Liver (tissue), 9 donors: ENCODE results near the gene PLXNB2. TPM values are rescaled to one million over a fixed set of nuclear protein-coding genes. Genes with fewer than 3 reads are reported as not detected.

Experiments used
- DNase-seq: peaks from one replicate; pipeline ENCODE4 v3.0.0-alpha.2; 2017; ENCODE audit warnings: low spot score
- H3K27ac ChIP-seq, 2 donors: one replicate each; pipeline ENCODE4 v1.7.0; 2013; ENCODE audit warnings: inconsistent platforms in 2 of 2, low read length in 2 of 2, control low read depth in 1 of 2, low read depth in 1 of 2, mild to moderate bottlenecking in 1 of 2
- H3K27me3 ChIP-seq, 4 donors: one replicate each; pipeline versions ENCODE4 v1.6.1 to v1.7.0; 2013; ENCODE audit warnings: low read length in 3 of 4, inconsistent platforms in 1 of 4, mild to moderate bottlenecking in 1 of 4, moderate library complexity in 1 of 4; ENCODE audit not compliant: control insufficient read depth in 4 of 4, insufficient read depth in 4 of 4
- H3K36me3 ChIP-seq, 4 donors: one replicate each; pipeline versions ENCODE4 v1.6.1 to v1.7.0; 2013; ENCODE audit warnings: low read length in 3 of 4, mild to moderate bottlenecking in 3 of 4, low read depth in 1 of 4, moderate library complexity in 1 of 4; ENCODE audit not compliant: control insufficient read depth in 4 of 4, insufficient read depth in 3 of 4
- H3K4me1 ChIP-seq, 4 donors: one replicate each; pipeline versions ENCODE4 v1.6.1 to v1.7.0; 2013; ENCODE audit warnings: low read length in 3 of 4, mild to moderate bottlenecking in 3 of 4, moderate library complexity in 1 of 4; ENCODE audit not compliant: control insufficient read depth in 4 of 4, insufficient read depth in 4 of 4
- H3K4me3 ChIP-seq, 3 donors: one replicate each; pipeline versions ENCODE4 v1.6.1 to v1.7.0; 2013; ENCODE audit warnings: low read length in 3 of 3, control low read depth in 1 of 3, low read depth in 1 of 3, mild to moderate bottlenecking in 1 of 3
- H3K9ac ChIP-seq, 2 donors: one replicate each; pipeline ENCODE4 v1.7.0; 2013; ENCODE audit warnings: low read length in 2 of 2, mild to moderate bottlenecking in 2 of 2, moderate library complexity in 2 of 2, control low read depth in 1 of 2, low read depth in 1 of 2
- H3K9me3 ChIP-seq, 4 donors: one replicate each; pipeline versions ENCODE4 v1.6.1 to v1.7.0; 2013; ENCODE audit warnings: low read length in 3 of 4; ENCODE audit not compliant: control insufficient read depth in 4 of 4
- EGR1 ChIP-seq, 2 donors: IDR thresholded peaks; 2 replicates each; pipeline ENCODE4 v1.6.1; 2016 to 2018; ENCODE audit warnings: antibody characterized with exemption in 2 of 2, low read depth in 2 of 2
- FOXA2 ChIP-seq: IDR thresholded peaks from 2 replicates; pipeline ENCODE4 v1.6.1; 2016; ENCODE audit warnings: antibody characterized with exemption
- GABPA ChIP-seq, 2 donors: IDR thresholded peaks in 1 of 2; conservative IDR thresholded peaks in 1 of 2; 2 replicates each; pipeline ENCODE4 v1.6.1; 2016; ENCODE audit warnings: antibody characterized with exemption in 2 of 2, mild to moderate bottlenecking in 1 of 2, moderate library complexity in 1 of 2
- HNF4A ChIP-seq, 2 donors: conservative IDR thresholded peaks; 2 replicates each; pipeline ENCODE4 v1.6.1; 2016; ENCODE audit warnings: antibody characterized with exemption in 2 of 2, mild to moderate bottlenecking in 2 of 2
- HNF4G ChIP-seq: IDR thresholded peaks from 2 replicates; pipeline ENCODE4 v1.6.1; 2016; ENCODE audit warnings: antibody characterized with exemption
- JUND ChIP-seq, 2 donors: IDR thresholded peaks; 2 replicates each; pipeline ENCODE4 v1.6.1; 2016; ENCODE audit warnings: antibody characterized with exemption in 2 of 2
- MAX ChIP-seq: IDR thresholded peaks from 2 replicates; pipeline ENCODE4 v1.6.1; 2016; ENCODE audit warnings: antibody characterized with exemption
- NR2F2 ChIP-seq: IDR thresholded peaks from 2 replicates; pipeline ENCODE4 v1.6.1; 2016; ENCODE audit warnings: antibody characterized with exemption
- RAD21 ChIP-seq, 2 donors: IDR thresholded peaks; 2 replicates each; pipeline ENCODE4 v1.6.1; 2016; ENCODE audit warnings: antibody characterized with exemption in 2 of 2, mild to moderate bottlenecking in 2 of 2
- RXRA ChIP-seq, 2 donors: IDR thresholded peaks; 2 replicates each; pipeline ENCODE4 v1.6.1; 2017 to 2018; ENCODE audit warnings: antibody characterized with exemption in 2 of 2, mild to moderate bottlenecking in 1 of 2
- SP1 ChIP-seq: IDR thresholded peaks from 2 replicates; pipeline ENCODE4 v1.6.1; 2018; ENCODE audit warnings: antibody characterized with exemption, mild to moderate bottlenecking
- TAF1 ChIP-seq: conservative IDR thresholded peaks from 2 replicates; pipeline ENCODE4 v1.6.1; 2016; ENCODE audit warnings: antibody characterized with exemption, mild to moderate bottlenecking
- YY1 ChIP-seq: IDR thresholded peaks from 2 replicates; pipeline ENCODE4 v1.6.1; 2016; ENCODE audit warnings: antibody characterized with exemption, mild to moderate bottlenecking
- WGBS: extraction: QIAGEN DNeasy Blood & Tissue Kit; methylation state at CpG from one replicate; pipeline ENCODE4 v1.1.7; 2013; 5-methylcytosine and 5-hydroxymethylcytosine counted together
- polyA plus RNA-seq, 2 donors: library from polyadenylated mRNA; stranded (reverse) in 1 of 2; unstranded in 1 of 2; fragments of 200-250 nt in 1 of 2; fragments of >200 nt in 1 of 2; fragmentation: Nextera tagmentation in 1 of 2; extraction: Ambion mirVana in 1 of 2; gene quantifications; one replicate each; pipeline versions ENCODE4 v1.2.1 to v1.2.3, GENCODE V29; 2013 to 2015
- total RNA-seq, 2 donors: library from RNA; depleted of rRNA; stranded (reverse); fragments of >200 nt; gene quantifications; one replicate each; pipeline ENCODE4 v1.2.3, GENCODE V29; 2014
- TF ChIP-seq, protein P1 (sequence below): IDR thresholded peaks from 2 replicates; pipeline ENCODE4 v1.6.1; 2016; ENCODE audit warnings: antibody characterized with exemption, mild to moderate bottlenecking
- TF ChIP-seq, protein P2 (sequence below): IDR thresholded peaks from 2 replicates; pipeline ENCODE4 v1.6.1; 2016; ENCODE audit warnings: antibody characterized with exemption
- TF ChIP-seq, protein P3 (sequence below): IDR thresholded peaks from 2 replicates; pipeline ENCODE4 v1.6.1; 2016; ENCODE audit warnings: antibody characterized with exemption
- donor health status: healthy.
- donor health status: healthy.
- donor health status: healthy.
- donor health status: healthy.
- donor health status: healthy.

Gene PLXNB2
- total and polyA plus RNA-seq, 4 donors, result 28.8 to 95.7 (median 73.9) TPM

- TF ChIP-seq, protein P1, sequence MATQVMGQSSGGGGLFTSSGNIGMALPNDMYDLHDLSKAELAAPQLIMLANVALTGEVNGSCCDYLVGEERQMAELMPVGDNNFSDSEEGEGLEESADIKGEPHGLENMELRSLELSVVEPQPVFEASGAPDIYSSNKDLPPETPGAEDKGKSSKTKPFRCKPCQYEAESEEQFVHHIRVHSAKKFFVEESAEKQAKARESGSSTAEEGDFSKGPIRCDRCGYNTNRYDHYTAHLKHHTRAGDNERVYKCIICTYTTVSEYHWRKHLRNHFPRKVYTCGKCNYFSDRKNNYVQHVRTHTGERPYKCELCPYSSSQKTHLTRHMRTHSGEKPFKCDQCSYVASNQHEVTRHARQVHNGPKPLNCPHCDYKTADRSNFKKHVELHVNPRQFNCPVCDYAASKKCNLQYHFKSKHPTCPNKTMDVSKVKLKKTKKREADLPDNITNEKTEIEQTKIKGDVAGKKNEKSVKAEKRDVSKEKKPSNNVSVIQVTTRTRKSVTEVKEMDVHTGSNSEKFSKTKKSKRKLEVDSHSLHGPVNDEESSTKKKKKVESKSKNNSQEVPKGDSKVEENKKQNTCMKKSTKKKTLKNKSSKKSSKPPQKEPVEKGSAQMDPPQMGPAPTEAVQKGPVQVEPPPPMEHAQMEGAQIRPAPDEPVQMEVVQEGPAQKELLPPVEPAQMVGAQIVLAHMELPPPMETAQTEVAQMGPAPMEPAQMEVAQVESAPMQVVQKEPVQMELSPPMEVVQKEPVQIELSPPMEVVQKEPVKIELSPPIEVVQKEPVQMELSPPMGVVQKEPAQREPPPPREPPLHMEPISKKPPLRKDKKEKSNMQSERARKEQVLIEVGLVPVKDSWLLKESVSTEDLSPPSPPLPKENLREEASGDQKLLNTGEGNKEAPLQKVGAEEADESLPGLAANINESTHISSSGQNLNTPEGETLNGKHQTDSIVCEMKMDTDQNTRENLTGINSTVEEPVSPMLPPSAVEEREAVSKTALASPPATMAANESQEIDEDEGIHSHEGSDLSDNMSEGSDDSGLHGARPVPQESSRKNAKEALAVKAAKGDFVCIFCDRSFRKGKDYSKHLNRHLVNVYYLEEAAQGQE, result no peak
Observed at GRCh38 chr22:50347157-50347556, 39.7 kb upstream of the PLXNB2 start (continued).

- no peaks in the 10 kb centered on the region for H3K36me3 ChIP-seq
- no peak overlapping the region for H3K9ac ChIP-seq
- WGBS, result 80% methylated on average over 8 of the region's 8 CpGs
- no peak for TF ChIP-seq RXRA (IDR thresholded peaks at IDR 0.05)
- no peak for TF ChIP-seq TAF1
- TF ChIP-seq RAD21 (IDR thresholded peaks at IDR 0.05), result no peak
- no peak for TF ChIP-seq GABPA (IDR thresholded peaks at IDR 0.05 in 1 of 2, conservative IDR thresholded peaks at IDR 0.05 in 1 of 2)
- TF ChIP-seq YY1, result no peak
- TF ChIP-seq EGR1 (IDR thresholded peaks at IDR 0.05; ENCODE audit: low read depth in 2 of 2), result no peak
- TF ChIP-seq, protein P2, sequence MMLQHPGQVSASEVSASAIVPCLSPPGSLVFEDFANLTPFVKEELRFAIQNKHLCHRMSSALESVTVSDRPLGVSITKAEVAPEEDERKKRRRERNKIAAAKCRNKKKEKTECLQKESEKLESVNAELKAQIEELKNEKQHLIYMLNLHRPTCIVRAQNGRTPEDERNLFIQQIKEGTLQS, result no peak
- no peak for TF ChIP-seq FOXA2
- no peak for TF ChIP-seq SP1
- no peak for TF ChIP-seq JUND (IDR thresholded peaks at IDR 0.05)
- TF ChIP-seq HNF4G, result no peak
- TF ChIP-seq HNF4A (conservative IDR thresholded peaks at IDR 0.05), result no peak
- TF ChIP-seq, protein P3, sequence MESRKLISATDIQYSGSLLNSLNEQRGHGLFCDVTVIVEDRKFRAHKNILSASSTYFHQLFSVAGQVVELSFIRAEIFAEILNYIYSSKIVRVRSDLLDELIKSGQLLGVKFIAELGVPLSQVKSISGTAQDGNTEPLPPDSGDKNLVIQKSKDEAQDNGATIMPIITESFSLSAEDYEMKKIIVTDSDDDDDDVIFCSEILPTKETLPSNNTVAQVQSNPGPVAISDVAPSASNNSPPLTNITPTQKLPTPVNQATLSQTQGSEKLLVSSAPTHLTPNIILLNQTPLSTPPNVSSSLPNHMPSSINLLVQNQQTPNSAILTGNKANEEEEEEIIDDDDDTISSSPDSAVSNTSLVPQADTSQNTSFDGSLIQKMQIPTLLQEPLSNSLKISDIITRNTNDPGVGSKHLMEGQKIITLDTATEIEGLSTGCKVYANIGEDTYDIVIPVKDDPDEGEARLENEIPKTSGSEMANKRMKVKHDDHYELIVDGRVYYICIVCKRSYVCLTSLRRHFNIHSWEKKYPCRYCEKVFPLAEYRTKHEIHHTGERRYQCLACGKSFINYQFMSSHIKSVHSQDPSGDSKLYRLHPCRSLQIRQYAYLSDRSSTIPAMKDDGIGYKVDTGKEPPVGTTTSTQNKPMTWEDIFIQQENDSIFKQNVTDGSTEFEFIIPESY, result no peak
- TF ChIP-seq NR2F2, result no peak
- H3K27ac ChIP-seq, result no peak overlapping the region
- DNase-seq, result no peak
- no peaks in the 10 kb centered on the region for H3K9me3 ChIP-seq
- peaks cover 3 to 20% (median 16%) of the 10 kb centered on the region in 4 donors for H3K4me1 ChIP-seq
- H3K4me3 ChIP-seq, result no peak overlapping the region
- no peaks in the 10 kb centered on the region for H3K27me3 ChIP-seq
Observed at GRCh38 chr22:50346470-50346869, 39.0 kb upstream of the PLXNB2 start.

- no peaks in the 10 kb centered on the region for H3K27me3 ChIP-seq
- peaks cover 3 to 28% (median 16%) of the 10 kb centered on the region in 4 donors for H3K4me1 ChIP-seq
- TF ChIP-seq NR2F2, result no peak
- TF ChIP-seq JUND (IDR thresholded peaks at IDR 0.05), result no peak
- TF ChIP-seq HNF4A (conservative IDR thresholded peaks at IDR 0.05), result no peak
- no peak for TF ChIP-seq MAX
- TF ChIP-seq SP1, result no peak
- TF ChIP-seq, protein P1, result no peak
- no peak for TF ChIP-seq RAD21 (IDR thresholded peaks at IDR 0.05)
- TF ChIP-seq HNF4G, result no peak
- TF ChIP-seq YY1, result no peak
- TF ChIP-seq, protein P3, result no peak
- TF ChIP-seq TAF1, result no peak
- TF ChIP-seq GABPA (IDR thresholded peaks at IDR 0.05 in 1 of 2, conservative IDR thresholded peaks at IDR 0.05 in 1 of 2), result no peak
- no peaks in the 10 kb centered on the region for H3K36me3 ChIP-seq
- peak overlapping the region; percentile 32 to 84 for H3K9ac ChIP-seq
- peak overlapping the region; percentile 59 to 89 (median 80) for H3K4me3 ChIP-seq
- under 1% methylated on average over 9 of the region's 9 CpGs for WGBS
- H3K9me3 ChIP-seq, result no peaks in the 10 kb centered on the region
- peak overlapping the region; percentile 73 to 75 for H3K27ac ChIP-seq
- DNase-seq, result no peak
Observed at GRCh38 chr22:50343541-50343935, 36.1 kb upstream of the PLXNB2 start.
